GM19035 (cell line): ENCODE results near the gene PRPSAP2.
"Not testable (repeated sequence)": the region's sequence is repeated elsewhere in the genome, so short reads cannot be mapped to it uniquely, and the experiment has no call there.

ENCODE experiments used
- ATAC-seq: cut with Tn5 transposase; IDR thresholded peaks from one replicate; pipeline ENCODE4 v1.9.1; 2021; ENCODE audit not compliant: unreplicated experiment

The PRPSAP2 gene

GRCh38 chr17:18857864-18858566 is at the start of gene PRPSAP2:
TSS of gene PRPSAP2 (plus strand) at chr17:18858131. CDS start at chr17:18865834, 7,703 bp downstream.
- peak; percentile 48 for ATAC-seq

- not testable (repeated sequence) for ATAC-seq
Observed at GRCh38 chr17:18815924-18816323, 42.0 kb upstream of the PRPSAP2 start.

- ATAC-seq: not testable (repeated sequence)
Observed at GRCh38 chr17:18816489-18817371, 41.2 kb upstream of the PRPSAP2 start.

- ATAC-seq: not testable (repeated sequence)
Observed at GRCh38 chr17:18821430-18821829, 36.5 kb upstream of the PRPSAP2 start.

- ATAC-seq: not testable (repeated sequence)
Observed at GRCh38 chr17:18827613-18828012, 30.3 kb upstream of the PRPSAP2 start.

GRCh38 chr17:18848501-18848900 is 9.4 kb upstream of the PRPSAP2 start:
- ATAC-seq: no peak

- ATAC-seq: no peak
Observed at GRCh38 chr17:18850679-18851078, 7.3 kb upstream of the PRPSAP2 start.

GRCh38 chr17:18851201-18851600 is 6.7 kb upstream of the PRPSAP2 start:
- no peak for ATAC-seq

- no peak for ATAC-seq
Observed at GRCh38 chr17:18854956-18855355, 3.0 kb upstream of the PRPSAP2 start.

- peak; percentile 68 for ATAC-seq
Observed at GRCh38 chr17:18855831-18856569, 1.9 kb upstream of the PRPSAP2 start.

- no peak for ATAC-seq
Observed at GRCh38 chr17:18856570-18856915, 1.4 kb upstream of the PRPSAP2 start.

GRCh38 chr17:18858567-18859245 is 775 bp downstream of the PRPSAP2 start:
- ATAC-seq: no peak

- no peak for ATAC-seq
Observed at GRCh38 chr17:18859256-18859655, 1.3 kb downstream of the PRPSAP2 start.

GRCh38 chr17:18860161-18860972 is 2.4 kb downstream of the PRPSAP2 start:
- no peak for ATAC-seq

GRCh38 chr17:18862011-18862410 is 4.1 kb downstream of the PRPSAP2 start:
- no peak for ATAC-seq

- not testable (repeated sequence) for ATAC-seq
Observed at GRCh38 chr17:18864996-18865395, 7.1 kb downstream of the PRPSAP2 start.

- no peak for ATAC-seq
Observed at GRCh38 chr17:18866866-18867813, 9.2 kb downstream of the PRPSAP2 start.

- no peak for ATAC-seq
Observed at GRCh38 chr17:18877104-18877645, 19.2 kb downstream of the PRPSAP2 start.
